Trophoblast cell (in vitro differentiated cells and primary cell): ENCODE data around the gene TFCP2L1.

ENCODE experiments used
- DNase-seq, 2 donors: peaks; one replicate each; pipeline ENCODE4 v3.0.0-alpha.2; 2016
- H2AFZ ChIP-seq: 2 replicates; pipeline ENCODE4 v1.6.1; 2013; ENCODE audit warnings: low read length, moderate library complexity, mild to moderate bottlenecking; ENCODE audit not compliant: insufficient read depth, poor library complexity
- H2AK5ac ChIP-seq: 2 replicates; pipeline ENCODE4 v1.6.1; 2013; ENCODE audit warnings: mild to moderate bottlenecking, low read length
- H2BK120ac ChIP-seq: 2 replicates; pipeline ENCODE4 v1.6.1; 2013; ENCODE audit warnings: low read length, mild to moderate bottlenecking, moderate library complexity; ENCODE audit not compliant: insufficient read depth, poor library complexity
- H2BK12ac ChIP-seq: 2 replicates; pipeline ENCODE4 v1.6.1; 2013; ENCODE audit warnings: mild to moderate bottlenecking, low read length, moderate library complexity
- H2BK5ac ChIP-seq: 2 replicates; pipeline ENCODE4 v1.6.1; 2013; ENCODE audit warnings: low read length, low read depth, moderate library complexity, mild to moderate bottlenecking; ENCODE audit not compliant: poor library complexity
- H3K14ac ChIP-seq: 2 replicates; pipeline ENCODE4 v1.6.1; 2013; ENCODE audit warnings: mild to moderate bottlenecking, low read length
- H3K18ac ChIP-seq: 2 replicates; pipeline ENCODE4 v1.6.1; 2013; ENCODE audit warnings: mild to moderate bottlenecking, low read length
- H3K23ac ChIP-seq: 2 replicates; pipeline ENCODE4 v1.6.1; 2013; ENCODE audit warnings: low read length
- H3K27ac ChIP-seq: 2 replicates; pipeline ENCODE4 v1.5.1; 2013; ENCODE audit warnings: low read depth, mild to moderate bottlenecking, inconsistent platforms, low read length, moderate library complexity
- H3K27me3 ChIP-seq: 2 replicates; pipeline ENCODE4 v1.6.1; 2013; ENCODE audit warnings: inconsistent platforms, mild to moderate bottlenecking, low read length, moderate library complexity; ENCODE audit not compliant: insufficient read depth
- H3K36me3 ChIP-seq, 2 experiments: 1 replicate in 1 of 2; 2 replicates in 1 of 2; pipeline ENCODE4 v1.6.1; 2013; ENCODE audit warnings: low read length in 2 of 2, mild to moderate bottlenecking in 2 of 2, moderate library complexity in 1 of 2; ENCODE audit not compliant: insufficient read depth in 2 of 2, control insufficient read depth in 1 of 2
- H3K4ac ChIP-seq: 2 replicates; pipeline ENCODE4 v1.6.1; 2013; ENCODE audit warnings: low read depth, mild to moderate bottlenecking, low read length, moderate library complexity
- H3K4me1 ChIP-seq, 2 experiments: 1 replicate in 1 of 2; 2 replicates in 1 of 2; pipeline ENCODE4 v1.6.1; 2013; ENCODE audit warnings: low read length in 2 of 2, mild to moderate bottlenecking in 2 of 2, moderate library complexity in 1 of 2; ENCODE audit not compliant: insufficient read depth in 2 of 2, control insufficient read depth in 1 of 2
- H3K4me2 ChIP-seq: 2 replicates; pipeline ENCODE4 v1.6.1; 2013; ENCODE audit warnings: inconsistent platforms, mild to moderate bottlenecking, low read length, moderate library complexity
- H3K4me3 ChIP-seq: 2 replicates; pipeline ENCODE4 v1.5.1; 2013; ENCODE audit warnings: mild to moderate bottlenecking, low read depth, low read length, inconsistent platforms
- H3K79me1 ChIP-seq: one replicate; pipeline ENCODE4 v1.6.1; 2013; ENCODE audit warnings: low read length
- H3K79me2 ChIP-seq: 2 replicates; pipeline ENCODE4 v1.6.1; 2013; ENCODE audit warnings: low read length, mild to moderate bottlenecking; ENCODE audit not compliant: control insufficient read depth, insufficient read depth, poor library complexity
- H3K9ac ChIP-seq: 2 replicates; pipeline ENCODE4 v1.6.1; 2013; ENCODE audit warnings: mild to moderate bottlenecking, low read length
- H3K9me3 ChIP-seq: 2 replicates; pipeline ENCODE4 v1.6.1; 2013; ENCODE audit warnings: low read depth, mild to moderate bottlenecking, control low read depth, inconsistent platforms, low read length; ENCODE audit not compliant: insufficient read depth
- H4K12ac ChIP-seq: 2 replicates; pipeline ENCODE4 v1.6.1; 2013; ENCODE audit warnings: low read depth, mild to moderate bottlenecking, low read length, moderate library complexity
- H4K8ac ChIP-seq: 2 replicates; pipeline ENCODE4 v1.6.1; 2013; ENCODE audit warnings: low read depth, mild to moderate bottlenecking, low read length, moderate library complexity
- H4K91ac ChIP-seq: one replicate; pipeline ENCODE4 v1.6.1; 2013; ENCODE audit warnings: low read depth, mild to moderate bottlenecking, low read length, moderate library complexity
- WGBS: extraction: QIAGEN DNeasy Blood & Tissue Kit; methylation state at CpG from one replicate; pipeline ENCODE4 v1.1.7; 2013; ENCODE audit warnings: missing lambda C conversion rate; ENCODE audit not compliant: insufficient read length, insufficient coverage; ENCODE audit errors: extremely low coverage; 5-methylcytosine and 5-hydroxymethylcytosine counted together

Gene TFCP2L1

GRCh38 chr2:121297217-121297830 lies 12.3 kb upstream of the TFCP2L1 start:
- no peak overlapping the region for H4K8ac ChIP-seq
- no CpG with 5 or more reads among the region's 9 CpGs for WGBS

GRCh38 chr2:121295911-121296650 lies 11.1 kb upstream of the TFCP2L1 start:
- Histone ChIP-seq H2BK120ac (no peak overlapping the region), H3K4me1 (no peaks in the 10 kb centered on the region), H3K4me2 (no peak overlapping the region), H3K9me3 (peaks cover 2% of the 10 kb centered on the region), H2AFZ (no peak overlapping the region), H3K4me3 (no peak overlapping the region), H3K14ac (no peak overlapping the region), H3K79me1 (no peaks in the 10 kb centered on the region), H3K9ac (no peak overlapping the region), H4K91ac (no peak overlapping the region), H3K79me2 (no peaks in the 10 kb centered on the region), H2AK5ac (no peak overlapping the region), H3K36me3 (no peaks in the 10 kb centered on the region), H2BK5ac (no peak overlapping the region), H4K8ac (no peak overlapping the region), H2BK12ac (no peak overlapping the region), H4K12ac (no peak overlapping the region), H3K27me3 (no peaks in the 10 kb centered on the region), H3K27ac (no peak overlapping the region), H3K18ac (no peak overlapping the region), H3K4ac (no peak overlapping the region), H3K23ac (no peak overlapping the region)
- no CpG with 5 or more reads among the region's 7 CpGs for WGBS
- DNase-seq: no peak

More at GRCh38 chr2:121297217-121297830, 12.3 kb upstream of the TFCP2L1 start:
- Histone ChIP-seq H3K18ac (no peak overlapping the region), H3K36me3 (no peaks in the 10 kb centered on the region), H3K79me1 (no peaks in the 10 kb centered on the region), H3K9me3 (peaks cover 2% of the 10 kb centered on the region), H3K79me2 (no peaks in the 10 kb centered on the region), H3K23ac (no peak overlapping the region), H4K91ac (no peak overlapping the region), H2AFZ (no peak overlapping the region), H3K4ac (no peak overlapping the region), H2BK120ac (no peak overlapping the region), H3K27me3 (no peaks in the 10 kb centered on the region), H3K4me2 (no peak overlapping the region), H2AK5ac (no peak overlapping the region), H3K14ac (no peak overlapping the region), H2BK5ac (no peak overlapping the region), H2BK12ac (no peak overlapping the region), H3K4me3 (no peak overlapping the region), H3K4me1 (no peaks in the 10 kb centered on the region), H4K12ac (no peak overlapping the region), H3K27ac (no peak overlapping the region), H3K9ac (no peak overlapping the region)
- DNase-seq: peak in 1 of 2 donors; percentile 52

DNA sequence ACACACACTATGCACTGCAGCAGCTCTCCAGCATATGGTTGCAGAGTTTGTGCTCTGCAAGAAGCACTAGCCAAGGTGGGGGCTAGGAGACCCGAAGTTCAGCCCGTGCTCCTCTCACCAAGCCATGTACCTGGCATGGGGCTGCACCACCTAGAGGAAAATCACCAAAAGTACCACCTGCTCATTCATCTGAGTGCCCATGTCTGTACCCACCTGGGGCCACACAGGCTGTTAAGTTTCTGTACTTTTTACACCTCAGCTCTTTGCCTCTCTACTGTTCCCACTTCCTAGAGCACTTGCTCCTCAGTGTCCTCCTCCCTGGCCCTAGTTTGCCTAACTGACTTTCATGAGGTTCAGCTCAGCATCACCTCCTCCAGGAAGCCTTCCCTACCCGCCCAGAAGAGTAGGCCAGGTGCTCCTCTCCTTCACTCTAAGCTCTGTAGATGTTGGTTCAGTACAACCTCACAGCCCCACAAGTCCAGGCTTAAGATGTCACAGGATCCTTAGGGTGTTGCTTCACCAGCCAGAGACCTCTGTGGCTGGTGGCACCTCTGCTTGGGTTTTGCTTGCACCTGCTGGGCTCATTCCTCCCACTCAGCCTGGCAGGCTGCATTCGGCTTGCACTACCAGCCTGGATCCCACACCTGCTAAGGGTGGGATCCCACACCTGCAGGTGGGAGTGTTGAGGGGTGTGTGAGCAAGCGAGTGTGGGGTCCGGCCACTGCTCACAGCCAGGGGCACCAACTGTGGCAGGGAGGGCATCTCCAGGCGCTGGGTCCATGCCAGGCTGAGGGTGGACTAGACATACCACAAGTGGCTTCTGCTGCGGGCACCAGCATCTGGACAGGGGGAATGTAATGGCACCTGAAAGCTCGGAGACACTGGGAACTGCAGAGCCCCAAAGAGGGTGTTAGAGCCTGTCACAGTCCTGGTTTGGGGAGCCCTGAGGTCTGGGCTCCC lies 10.2 kb upstream of the TFCP2L1 start:
- Histone ChIP-seq H3K4me3 (no peak overlapping the region), H2AK5ac (no peak overlapping the region), H2BK5ac (no peak overlapping the region), H4K91ac (no peak overlapping the region), H4K8ac (no peak overlapping the region), H2AFZ (no peak overlapping the region), H3K27me3 (no peaks in the 10 kb centered on the region), H3K4ac (no peak overlapping the region), H3K18ac (no peak overlapping the region), H3K14ac (no peak overlapping the region), H3K27ac (no peak overlapping the region), H2BK120ac (no peak overlapping the region), H3K79me2 (no peaks in the 10 kb centered on the region), H4K12ac (no peak overlapping the region), H3K9ac (no peak overlapping the region), H3K23ac (no peak overlapping the region), H3K9me3 (peaks cover 2% of the 10 kb centered on the region), H3K4me1 (no peaks in the 10 kb centered on the region), H2BK12ac (no peak overlapping the region), H3K36me3 (no peaks in the 10 kb centered on the region), H3K79me1 (no peaks in the 10 kb centered on the region), H3K4me2 (no peak overlapping the region)
- WGBS: no CpG with 5 or more reads among the region's 9 CpGs
- no peak for DNase-seq

DNA sequence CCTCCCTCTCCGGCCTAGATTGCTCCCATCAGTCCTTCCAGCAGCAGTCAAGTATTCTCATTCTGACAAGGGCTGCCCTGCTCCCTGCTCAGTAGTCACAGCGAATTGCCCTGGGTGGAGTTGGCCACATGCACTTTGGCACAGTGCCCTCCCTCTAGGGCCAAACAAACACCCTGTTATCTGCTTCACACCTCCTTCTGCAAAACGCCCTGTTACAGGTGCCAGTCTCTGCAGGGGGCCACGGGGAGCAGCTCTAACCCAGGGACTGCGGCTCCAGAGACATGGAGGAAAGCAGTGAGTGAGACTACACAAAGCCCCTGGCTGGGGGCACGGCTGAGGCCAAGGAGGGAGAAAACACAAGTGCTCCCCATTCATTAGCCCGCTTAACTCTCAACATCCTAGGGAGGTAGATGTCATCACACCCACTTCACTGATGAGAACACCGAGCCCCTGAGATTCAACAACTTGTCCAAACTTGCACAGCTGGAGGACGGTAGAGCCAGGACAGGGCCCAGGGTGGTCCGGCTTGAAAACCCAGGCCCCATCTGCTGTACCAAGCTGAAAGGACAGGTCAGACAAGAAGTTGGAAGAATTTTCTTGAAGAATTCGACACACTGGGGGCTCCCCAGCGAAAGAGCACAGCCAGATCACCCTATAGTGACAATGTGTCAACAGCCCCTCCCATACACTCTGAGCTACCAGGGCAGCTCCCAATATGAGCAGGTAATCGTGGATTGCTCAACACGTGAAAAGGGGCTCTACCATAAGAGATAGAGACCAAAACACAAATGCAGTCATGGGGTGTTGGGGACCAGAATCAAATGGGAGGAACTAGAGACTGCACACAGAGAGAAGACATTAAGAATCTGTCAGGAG lies 8.7 kb upstream of the TFCP2L1 start:
- no CpG with 5 or more reads among the region's 14 CpGs for whole genome bisulfite sequencing
- H3K4me1 ChIP-seq: no peaks in the 10 kb centered on the region
- H2AK5ac ChIP-seq: no peak overlapping the region
- H4K12ac ChIP-seq: no peak overlapping the region
- no peak overlapping the region for H4K8ac ChIP-seq
- no peaks in the 10 kb centered on the region for H3K79me2 ChIP-seq
- H3K14ac ChIP-seq: no peak overlapping the region
- H3K4me3 ChIP-seq: no peak overlapping the region
- H4K91ac ChIP-seq: no peak overlapping the region
- H3K18ac ChIP-seq: no peak overlapping the region
- H2AFZ ChIP-seq: no peak overlapping the region
- H3K27me3 ChIP-seq: no peaks in the 10 kb centered on the region
- no peak overlapping the region for H3K27ac ChIP-seq
- no peak overlapping the region for H2BK12ac ChIP-seq
- H3K9me3 ChIP-seq: peaks cover 2% of the 10 kb centered on the region
- H3K36me3 ChIP-seq: no peaks in the 10 kb centered on the region
- DNase-seq: no peak
- no peak overlapping the region for H3K4me2 ChIP-seq
- H3K4ac ChIP-seq: no peak overlapping the region
- no peak overlapping the region for H2BK5ac ChIP-seq
- H3K79me1 ChIP-seq: no peaks in the 10 kb centered on the region
- no peak overlapping the region for H2BK120ac ChIP-seq
- no peak overlapping the region for H3K23ac ChIP-seq
- H3K9ac ChIP-seq: no peak overlapping the region
